Neural cell (in vitro differentiated cells): ENCODE measurements around the gene PLCH1. TPM values are rescaled to one million over a fixed set of nuclear protein-coding genes. Genes with fewer than 3 reads are reported as not detected.
A peak's percentile ranks its signal among the peaks of the same experiment; 100 is the strongest.

Experiments used
- H2AFZ ChIP-seq: fragments of 200-600, 300-800 bp; sonication (generic), shearing (Covaris generic); 2 replicates; pipeline ENCODE4 v1.6.0; 2014; ENCODE audit warnings: low read depth, mild to moderate bottlenecking, antibody characterized with exemption, low read length, moderate library complexity
- H3F3A ChIP-seq: fragments of 200-600 bp; shearing (Covaris generic); 2 replicates; pipeline ENCODE4 v1.6.1; 2016; ENCODE audit warnings: mild to moderate bottlenecking, moderate library complexity, mixed read lengths, antibody characterized with exemption, low read length; ENCODE audit not compliant: insufficient read depth, poor library complexity, severe bottlenecking
- H3K27ac ChIP-seq: fragments of 200-600, 300-800 bp; sonication (generic), shearing (Covaris generic); 2 replicates; pipeline ENCODE4 v1.5.1; 2014; ENCODE audit warnings: mild to moderate bottlenecking, low read length, moderate library complexity
- H3K27me3 ChIP-seq: fragments of 300-800, 200-600 bp; sonication (generic), shearing (Covaris generic); 2 replicates; pipeline ENCODE4 v1.6.0; 2014; ENCODE audit warnings: mild to moderate bottlenecking, low read depth, low read length, moderate library complexity; ENCODE audit not compliant: insufficient read depth
- H3K36me3 ChIP-seq: fragments of 300-800, 200-600 bp; sonication (generic), shearing (Covaris generic); 2 replicates; pipeline ENCODE4 v1.5.1; 2014; ENCODE audit warnings: mild to moderate bottlenecking, antibody characterized with exemption, low read length, moderate library complexity; ENCODE audit not compliant: insufficient read depth
- H3K4me2 ChIP-seq: fragments of 300-800, 200-600 bp; sonication (generic), shearing (Covaris generic); 2 replicates; pipeline ENCODE4 v1.6.0; 2014; ENCODE audit warnings: mild to moderate bottlenecking, low read length
- H3K4me3 ChIP-seq: fragments of 300-800, 200-600 bp; sonication (generic), shearing (Covaris generic); 2 replicates; pipeline ENCODE4 v1.5.1; 2014; ENCODE audit warnings: mild to moderate bottlenecking, low read length, moderate library complexity
- H3K79me2 ChIP-seq: fragments of 200-600 bp; shearing (Covaris generic); replicated peaks from 2 replicates; pipeline ENCODE4 v1.6.0; 2014; ENCODE audit warnings: mild to moderate bottlenecking, low read length, moderate library complexity; ENCODE audit not compliant: insufficient read depth
- H3K9ac ChIP-seq: fragments of 300-800, 200-600 bp; sonication (generic), shearing (Covaris generic); 2 replicates; pipeline ENCODE4 v1.6.1; 2016; ENCODE audit warnings: mild to moderate bottlenecking, low read length, mixed read lengths
- H3K9me2 ChIP-seq: fragments of 200-600 bp; shearing (Covaris generic); 2 replicates; pipeline ENCODE4 v1.6.1; 2016; ENCODE audit warnings: mild to moderate bottlenecking, low read length, mixed read lengths; ENCODE audit not compliant: insufficient read depth
- H3K9me3 ChIP-seq: fragments of 200-600, 300-800 bp; sonication (generic), shearing (Covaris generic); 2 replicates; pipeline ENCODE4 v1.6.1; 2016; ENCODE audit warnings: mild to moderate bottlenecking, mixed run types, low read length, moderate library complexity, mixed read lengths
- H4K20me1 ChIP-seq: fragments of 200-600 bp; shearing (Covaris generic); 2 replicates; pipeline ENCODE4 v1.6.1; 2016; ENCODE audit warnings: mild to moderate bottlenecking, mixed run types; ENCODE audit not compliant: insufficient read depth
- EP300 ChIP-seq: fragments of 450-650 bp; conservative IDR thresholded peaks from 2 replicates; pipeline ENCODE4 v1.6.1; 2014; ENCODE audit warnings: antibody characterized with exemption, mild to moderate bottlenecking, moderate library complexity; ENCODE audit not compliant: poor library complexity, severe bottlenecking
- EZH2 ChIP-seq: fragments of 200-600, 300-800 bp; shearing (Covaris generic), sonication (generic); IDR thresholded peaks from 2 replicates; pipeline ENCODE4 v1.6.1; 2014; ENCODE audit warnings: antibody characterized with exemption, low read length, borderline replicate concordance, mild to moderate bottlenecking; ENCODE audit not compliant: insufficient read depth, poor library complexity, severe bottlenecking
- MXI1 ChIP-seq: fragments of 450-650 bp; conservative IDR thresholded peaks from 2 replicates; pipeline ENCODE4 v1.6.1; 2014; ENCODE audit warnings: antibody characterized with exemption, mild to moderate bottlenecking; ENCODE audit not compliant: poor library complexity, severe bottlenecking
- POLR2AphosphoS5 ChIP-seq: IDR thresholded peaks from 2 replicates; pipeline ENCODE4 v1.6.1; 2012
- RAD21 ChIP-seq: fragments of 450-650 bp; conservative IDR thresholded peaks from 2 replicates; pipeline ENCODE4 v1.6.1; 2014; ENCODE audit warnings: antibody characterized with exemption, mild to moderate bottlenecking, moderate library complexity
- SMC3 ChIP-seq: fragments of 450-650 bp; conservative IDR thresholded peaks from 2 replicates; pipeline ENCODE4 v1.6.1; 2014; ENCODE audit warnings: antibody characterized with exemption, mild to moderate bottlenecking, moderate library complexity; ENCODE audit not compliant: poor library complexity
- TAF1 ChIP-seq: IDR thresholded peaks from 2 replicates; pipeline ENCODE4 v1.6.1; 2012; ENCODE audit warnings: low read depth
- polyA plus RNA-seq: library from polyadenylated mRNA; depleted of rRNA; stranded (reverse); fragments of >200 nt; gene quantifications from 2 replicates; pipeline ENCODE4 v1.2.3, GENCODE V29; 2014
- TF ChIP-seq, protein P1 (sequence below): fragments of 450-650 bp; IDR thresholded peaks from 2 replicates; pipeline ENCODE4 v1.5.1; 2014; ENCODE audit warnings: antibody characterized with exemption, mild to moderate bottlenecking, moderate library complexity; ENCODE audit not compliant: poor library complexity, severe bottlenecking
- TF ChIP-seq, protein P2 (sequence below): IDR thresholded peaks from 2 replicates; pipeline ENCODE4 v1.6.1; 2012; ENCODE audit warnings: borderline replicate concordance

PLCH1 gene
- polyA plus RNA-seq, 1 donor from 2014 or later, result 13.5 TPM

DNA sequence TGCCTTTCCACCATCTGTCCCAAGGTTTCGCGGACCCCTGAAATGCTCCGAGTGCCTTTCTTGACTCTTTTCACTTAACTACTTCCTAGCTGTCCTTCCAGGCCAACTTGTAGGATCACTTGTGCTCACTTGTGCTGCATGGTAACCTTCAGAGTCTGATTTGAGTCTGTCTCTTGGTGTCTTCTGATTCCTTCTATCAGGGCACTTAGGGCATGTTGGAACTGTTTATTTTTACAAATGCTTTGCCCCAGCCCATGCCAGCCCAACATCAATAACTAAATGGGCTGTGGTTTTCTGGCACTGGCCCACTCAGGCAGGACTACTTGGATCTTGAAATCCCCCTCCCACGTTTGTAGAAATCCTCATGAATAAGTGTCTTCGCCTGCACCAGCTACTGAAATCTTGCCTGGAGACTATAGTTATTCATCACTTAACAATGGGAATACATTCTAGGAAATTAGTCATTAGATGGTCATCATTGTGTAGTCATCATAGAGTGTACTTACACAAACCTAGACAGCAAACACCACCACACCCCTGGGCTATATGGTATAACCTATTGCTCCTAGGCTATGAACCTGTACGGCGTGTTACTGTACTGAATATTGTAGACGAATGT, 328.3 kb downstream of the PLCH1 start:
- Histone ChIP-seq H3K27me3 (no peaks in the 10 kb centered on the region), H2AFZ (no peak overlapping the region), H3K9ac (no peak overlapping the region), H3K9me3 (no peaks in the 10 kb centered on the region), H3K4me2 (no peak overlapping the region), H4K20me1 (no peaks in the 10 kb centered on the region), H3F3A (no peaks in the 10 kb centered on the region), H3K79me2 (no peaks in the 10 kb centered on the region), H3K36me3 (no peaks in the 10 kb centered on the region), H3K4me3 (no peak overlapping the region), H3K9me2 (no peaks in the 10 kb centered on the region), H3K27ac (peak overlapping the region; percentile 91)
- no peak for TF ChIP-seq POLR2AphosphoS5
- TF ChIP-seq TAF1, result no peak
- TF ChIP-seq, protein P1, sequence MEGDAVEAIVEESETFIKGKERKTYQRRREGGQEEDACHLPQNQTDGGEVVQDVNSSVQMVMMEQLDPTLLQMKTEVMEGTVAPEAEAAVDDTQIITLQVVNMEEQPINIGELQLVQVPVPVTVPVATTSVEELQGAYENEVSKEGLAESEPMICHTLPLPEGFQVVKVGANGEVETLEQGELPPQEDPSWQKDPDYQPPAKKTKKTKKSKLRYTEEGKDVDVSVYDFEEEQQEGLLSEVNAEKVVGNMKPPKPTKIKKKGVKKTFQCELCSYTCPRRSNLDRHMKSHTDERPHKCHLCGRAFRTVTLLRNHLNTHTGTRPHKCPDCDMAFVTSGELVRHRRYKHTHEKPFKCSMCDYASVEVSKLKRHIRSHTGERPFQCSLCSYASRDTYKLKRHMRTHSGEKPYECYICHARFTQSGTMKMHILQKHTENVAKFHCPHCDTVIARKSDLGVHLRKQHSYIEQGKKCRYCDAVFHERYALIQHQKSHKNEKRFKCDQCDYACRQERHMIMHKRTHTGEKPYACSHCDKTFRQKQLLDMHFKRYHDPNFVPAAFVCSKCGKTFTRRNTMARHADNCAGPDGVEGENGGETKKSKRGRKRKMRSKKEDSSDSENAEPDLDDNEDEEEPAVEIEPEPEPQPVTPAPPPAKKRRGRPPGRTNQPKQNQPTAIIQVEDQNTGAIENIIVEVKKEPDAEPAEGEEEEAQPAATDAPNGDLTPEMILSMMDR, result no peak
- no peak for TF ChIP-seq MXI1
- no peak for TF ChIP-seq RAD21
- TF ChIP-seq EZH2, result no peak
- TF ChIP-seq SMC3, result no peak
- TF ChIP-seq EP300, result no peak
- TF ChIP-seq, protein P2, sequence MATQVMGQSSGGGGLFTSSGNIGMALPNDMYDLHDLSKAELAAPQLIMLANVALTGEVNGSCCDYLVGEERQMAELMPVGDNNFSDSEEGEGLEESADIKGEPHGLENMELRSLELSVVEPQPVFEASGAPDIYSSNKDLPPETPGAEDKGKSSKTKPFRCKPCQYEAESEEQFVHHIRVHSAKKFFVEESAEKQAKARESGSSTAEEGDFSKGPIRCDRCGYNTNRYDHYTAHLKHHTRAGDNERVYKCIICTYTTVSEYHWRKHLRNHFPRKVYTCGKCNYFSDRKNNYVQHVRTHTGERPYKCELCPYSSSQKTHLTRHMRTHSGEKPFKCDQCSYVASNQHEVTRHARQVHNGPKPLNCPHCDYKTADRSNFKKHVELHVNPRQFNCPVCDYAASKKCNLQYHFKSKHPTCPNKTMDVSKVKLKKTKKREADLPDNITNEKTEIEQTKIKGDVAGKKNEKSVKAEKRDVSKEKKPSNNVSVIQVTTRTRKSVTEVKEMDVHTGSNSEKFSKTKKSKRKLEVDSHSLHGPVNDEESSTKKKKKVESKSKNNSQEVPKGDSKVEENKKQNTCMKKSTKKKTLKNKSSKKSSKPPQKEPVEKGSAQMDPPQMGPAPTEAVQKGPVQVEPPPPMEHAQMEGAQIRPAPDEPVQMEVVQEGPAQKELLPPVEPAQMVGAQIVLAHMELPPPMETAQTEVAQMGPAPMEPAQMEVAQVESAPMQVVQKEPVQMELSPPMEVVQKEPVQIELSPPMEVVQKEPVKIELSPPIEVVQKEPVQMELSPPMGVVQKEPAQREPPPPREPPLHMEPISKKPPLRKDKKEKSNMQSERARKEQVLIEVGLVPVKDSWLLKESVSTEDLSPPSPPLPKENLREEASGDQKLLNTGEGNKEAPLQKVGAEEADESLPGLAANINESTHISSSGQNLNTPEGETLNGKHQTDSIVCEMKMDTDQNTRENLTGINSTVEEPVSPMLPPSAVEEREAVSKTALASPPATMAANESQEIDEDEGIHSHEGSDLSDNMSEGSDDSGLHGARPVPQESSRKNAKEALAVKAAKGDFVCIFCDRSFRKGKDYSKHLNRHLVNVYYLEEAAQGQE, result no peak

DNA sequence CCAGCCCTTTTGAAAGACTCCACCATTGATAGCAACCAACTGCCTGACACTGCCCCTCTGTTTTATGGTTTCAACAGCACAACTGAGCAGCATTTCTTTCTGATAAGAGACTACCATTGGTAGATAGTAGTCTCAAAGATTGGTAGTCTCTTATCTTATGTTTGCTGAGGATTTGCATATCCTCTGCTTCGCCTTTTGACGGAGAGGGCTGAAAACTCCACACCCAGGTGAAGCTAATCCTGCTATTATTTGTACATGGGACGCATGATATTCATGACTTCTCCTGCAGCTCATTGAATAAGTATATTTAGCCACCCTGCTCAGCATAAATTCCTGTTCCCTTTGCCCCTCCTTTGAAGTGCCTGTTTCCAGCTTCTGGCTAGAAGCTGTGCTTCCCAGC, 332.0 kb downstream of the PLCH1 start:
- no peaks in the 10 kb centered on the region for H3F3A ChIP-seq
- TF ChIP-seq EP300, result no peak
- no peak for TF ChIP-seq TAF1
- no peak for TF ChIP-seq MXI1
- TF ChIP-seq RAD21, result no peak
- TF ChIP-seq POLR2AphosphoS5, result no peak
- TF ChIP-seq, protein P2, result no peak
- no peak for TF ChIP-seq SMC3
- TF ChIP-seq, protein P1, result no peak
- TF ChIP-seq EZH2, result no peak
- no peak overlapping the region for H3K9ac ChIP-seq
- no peaks in the 10 kb centered on the region for H3K27me3 ChIP-seq
- no peaks in the 10 kb centered on the region for H3K36me3 ChIP-seq
- no peak overlapping the region for H2AFZ ChIP-seq
- H3K79me2 ChIP-seq, result no peaks in the 10 kb centered on the region
- H3K27ac ChIP-seq, result no peak overlapping the region
- no peaks in the 10 kb centered on the region for H4K20me1 ChIP-seq
- H3K4me2 ChIP-seq, result no peak overlapping the region
- no peak overlapping the region for H3K4me3 ChIP-seq
- no peaks in the 10 kb centered on the region for H3K9me2 ChIP-seq
- no peaks in the 10 kb centered on the region for H3K9me3 ChIP-seq
